Activated CD8-positive, alpha-beta memory T cell treated with anti-CD3 and anti-CD28 coated beads, Interleukin-2, amount 10 ng/mL, durations not matched to agents 7 days and 5 days (primary cell): ENCODE data around the gene KAZN. TPM values are rescaled to one million over a fixed set of nuclear protein-coding genes. Genes with fewer than 3 reads are reported as not detected.

Experiments
- ATAC-seq: fragments of 150-1000 bp; cut with Tn5 transposase; one replicate; pipeline ENCODE4 v1.10.0; 2021; ENCODE audit warnings: moderate library complexity
- CTCF ChIA-PET: fragments of 350-600 bp; sonication (Branson Sonifier 250); formaldehyde crosslinking; loops from one replicate; lab custom pipeline; 2021; ENCODE audit warnings: antibody characterized with exemption; lab: Charles Lee
- DNase-seq: peaks from one replicate; pipeline ENCODE4 v3.0.0-alpha.2; 2020
- H3K27ac Mint-ChIP-seq: one replicate; pipeline ENCODE4 v1.8.0; 2021; ENCODE audit warnings: mild to moderate bottlenecking, mixed read lengths
- H3K27me3 Mint-ChIP-seq: one replicate; pipeline ENCODE4 v1.8.0; 2021; ENCODE audit warnings: mixed read lengths
- H3K36me3 Mint-ChIP-seq: one replicate; pipeline ENCODE4 v1.8.0; 2021; ENCODE audit warnings: mild to moderate bottlenecking, mixed read lengths
- H3K4me1 Mint-ChIP-seq: one replicate; pipeline ENCODE4 v1.8.0; 2021; ENCODE audit warnings: mixed read lengths
- H3K4me3 Mint-ChIP-seq: one replicate; pipeline ENCODE4 v1.8.0; 2021; ENCODE audit warnings: mild to moderate bottlenecking, moderate library complexity, mixed read lengths
- H3K9me3 Mint-ChIP-seq: one replicate; pipeline ENCODE4 v1.8.0; 2022; ENCODE audit warnings: low read depth, mixed read lengths
- total RNA-seq, 2 experiments: library from RNA; stranded (reverse); gene quantifications; one replicate each; pipeline ENCODE4 v1.2.3, GENCODE V29; 2021

KAZN gene
- total RNA-seq, 2 experiments from 2014 or later: 0.12 to 0.15 TPM

GRCh38 chr1:15148941-15149340 is 550.5 kb downstream of the KAZN start:
- no peak for ATAC-seq
- Mint-ChIP-seq H3K9me3 (no peaks in the 10 kb centered on the region), H3K36me3 (no peaks in the 10 kb centered on the region), H3K27me3 (peaks cover 76% of the 10 kb centered on the region), H3K4me3 (no peak overlapping the region), H3K4me1 (no peaks in the 10 kb centered on the region), H3K27ac (no peak overlapping the region)
- CTCF ChIA-PET: interaction anchor here (1.4 kb wide), 1 partner anchor 20 kb away, joined by 8 read pairs; no protein-coding TSS in a partner anchor
- DNase-seq: no peak

- CTCF ChIA-PET: no interaction called here
- no peak overlapping the region for H3K4me3 Mint-ChIP-seq
- peaks cover 79% of the 10 kb centered on the region for H3K27me3 Mint-ChIP-seq
These were observed 551.9 kb downstream of the KAZN start for GRCh38 chr1:15150376-15150775.

GRCh38 chr1:15151377-15151806 is 552.9 kb downstream of the KAZN start:
- H3K36me3 Mint-ChIP-seq: no peaks in the 10 kb centered on the region
- peaks cover 13% of the 10 kb centered on the region for H3K4me1 Mint-ChIP-seq
- peaks cover 75% of the 10 kb centered on the region for H3K27me3 Mint-ChIP-seq
- H3K9me3 Mint-ChIP-seq: no peaks in the 10 kb centered on the region
- no peak overlapping the region for H3K27ac Mint-ChIP-seq
- CTCF ChIA-PET: interaction anchor here (0.6 to 3.1 kb wide), 5 partner anchors 9 to 664 kb away, joined by 3 to 8 read pairs (median 3); no protein-coding TSS in a partner anchor
- no peak for DNase-seq
- H3K4me3 Mint-ChIP-seq: no peak overlapping the region
- ATAC-seq: no peak

More at GRCh38 chr1:15150376-15150775, 551.9 kb downstream of the KAZN start:
- Mint-ChIP-seq H3K36me3 (no peaks in the 10 kb centered on the region), H3K9me3 (no peaks in the 10 kb centered on the region), H3K4me1 (peaks cover 5% of the 10 kb centered on the region), H3K27ac (no peak overlapping the region)
- DNase-seq: no peak
- ATAC-seq: no peak

- no peak for ATAC-seq
- Mint-ChIP-seq H3K27ac (no peak overlapping the region), H3K4me1 (peaks cover 15% of the 10 kb centered on the region), H3K4me3 (no peak overlapping the region), H3K27me3 (peaks cover 76% of the 10 kb centered on the region), H3K9me3 (no peaks in the 10 kb centered on the region), H3K36me3 (no peaks in the 10 kb centered on the region)
- CTCF ChIA-PET: interaction anchor here (0.6 to 3.1 kb wide), 5 partner anchors 10 to 664 kb away, joined by 3 to 8 read pairs (median 3); no protein-coding TSS in a partner anchor
- DNase-seq: no peak
These were observed 553.4 kb downstream of the KAZN start for GRCh38 chr1:15151871-15152270.

GRCh38 chr1:15152318-15153183 is 554.1 kb downstream of the KAZN start:
- Mint-ChIP-seq H3K36me3 (no peaks in the 10 kb centered on the region), H3K4me3 (no peak overlapping the region), H3K27me3 (peaks cover 77% of the 10 kb centered on the region), H3K9me3 (no peaks in the 10 kb centered on the region), H3K27ac (no peak overlapping the region), H3K4me1 (peaks cover 15% of the 10 kb centered on the region)
- ATAC-seq: no peak
- CTCF ChIA-PET: interaction anchor here (0.8 to 3.1 kb wide), 4 partner anchors 15 to 156 kb away, joined by 3 to 8 read pairs (median 5); no protein-coding TSS in a partner anchor
- DNase-seq: no peak

GRCh38 chr1:15153184-15153841 is 554.8 kb downstream of the KAZN start, which contains the start of gene TMEM51:
TMEM51 (plus strand) TSS chr1:15153747; CDS start chr1:15215088, 61,341 bp downstream.
- Mint-ChIP-seq H3K27me3 (peaks cover 69% of the 10 kb centered on the region), H3K9me3 (no peaks in the 10 kb centered on the region), H3K4me3 (no peak within 1 kb of the TSS), H3K27ac (no peak within 1 kb of the TSS), H3K4me1 (peaks cover 15% of the 10 kb centered on the region), H3K36me3 (no peaks in the 10 kb centered on the region)
- ATAC-seq: no peak
- DNase-seq: no peak
- CTCF ChIA-PET: interaction anchor here (0.6 to 3.1 kb wide), 5 partner anchors 25 to 156 kb away, joined by 3 to 8 read pairs (median 4); no protein-coding TSS in a partner anchor

DNA sequence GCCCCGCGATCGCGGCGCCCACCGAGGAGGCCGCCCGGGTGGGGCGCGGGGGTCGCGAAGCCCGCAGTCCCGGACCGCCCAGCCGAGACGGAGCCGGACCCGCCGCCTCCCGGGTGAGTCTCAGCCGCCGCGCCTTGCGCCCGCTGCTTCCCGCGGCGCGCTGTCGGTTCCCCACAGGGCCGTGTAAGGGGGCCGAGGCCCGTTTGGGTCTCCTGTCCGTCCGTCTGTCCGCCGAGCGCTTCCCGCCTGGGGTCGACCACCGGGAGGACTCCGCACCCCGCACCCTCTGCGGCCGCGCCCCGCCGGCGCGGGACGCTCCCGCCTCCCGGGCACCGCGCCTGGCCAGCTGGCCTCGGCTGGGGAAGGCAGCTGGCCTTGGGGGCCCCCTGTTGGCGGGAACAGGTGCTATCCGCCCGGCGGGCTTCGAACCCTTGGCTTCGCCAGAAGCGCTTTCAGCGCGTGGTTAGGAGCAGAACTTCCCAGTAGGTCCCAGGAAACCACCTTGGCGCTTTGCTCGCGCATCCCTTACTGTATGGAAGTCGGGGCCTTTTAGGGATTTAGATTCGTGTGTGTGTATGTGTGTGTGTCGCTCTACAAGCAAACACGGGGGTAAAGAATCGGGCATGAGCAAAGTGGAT is 555.5 kb downstream of the KAZN start:
- ATAC-seq: no peak
- Mint-ChIP-seq H3K4me1 (peaks cover 15% of the 10 kb centered on the region), H3K9me3 (no peaks in the 10 kb centered on the region), H3K36me3 (no peaks in the 10 kb centered on the region), H3K4me3 (no peak overlapping the region), H3K27me3 (peaks cover 64% of the 10 kb centered on the region), H3K27ac (no peak overlapping the region)
- no peak for DNase-seq
- CTCF ChIA-PET: interaction anchor here (0.6 to 3.1 kb wide), 4 partner anchors 25 to 118 kb away, joined by 3 to 8 read pairs (median 6); no protein-coding TSS in a partner anchor

- H3K27me3 Mint-ChIP-seq: peaks cover 61% of the 10 kb centered on the region
- ATAC-seq (no peak), DNase-seq (no peak)
- H3K9me3 Mint-ChIP-seq: no peaks in the 10 kb centered on the region
- no peak overlapping the region for H3K27ac Mint-ChIP-seq
- CTCF ChIA-PET: interaction anchor here (1.0 to 3.1 kb wide), 3 partner anchors 26 to 118 kb away, joined by 3 to 8 read pairs (median 7); no protein-coding TSS in a partner anchor
- H3K36me3 Mint-ChIP-seq: no peaks in the 10 kb centered on the region
- peaks cover 15% of the 10 kb centered on the region for H3K4me1 Mint-ChIP-seq
- H3K4me3 Mint-ChIP-seq: no peak overlapping the region
These were observed 556.1 kb downstream of the KAZN start for GRCh38 chr1:15154480-15155036.

GRCh38 chr1:15155191-15155590 is 556.7 kb downstream of the KAZN start:
- Mint-ChIP-seq H3K36me3 (no peaks in the 10 kb centered on the region), H3K9me3 (no peaks in the 10 kb centered on the region), H3K27me3 (peaks cover 55% of the 10 kb centered on the region), H3K27ac (no peak overlapping the region), H3K4me3 (no peak overlapping the region), H3K4me1 (peaks cover 15% of the 10 kb centered on the region)
- ATAC-seq: no peak
- no peak for DNase-seq
- CTCF ChIA-PET: no interaction called here

GRCh38 chr1:15155888-15156741 is 557.6 kb downstream of the KAZN start:
- Mint-ChIP-seq H3K4me3 (no peak overlapping the region), H3K27ac (no peak overlapping the region), H3K36me3 (no peaks in the 10 kb centered on the region), H3K9me3 (no peaks in the 10 kb centered on the region), H3K27me3 (peaks cover 52% of the 10 kb centered on the region), H3K4me1 (peaks cover 15% of the 10 kb centered on the region)
- CTCF ChIA-PET: interaction anchor here (0.6 to 1.3 kb wide), 3 partner anchors 14 to 116 kb away, joined by 3 read pairs; no protein-coding TSS in a partner anchor
- no peak for DNase-seq
- peak; percentile 47 for ATAC-seq

- ATAC-seq: no peak
- CTCF ChIA-PET: interaction anchor here (0.6 to 1.3 kb wide), 3 partner anchors 15 to 115 kb away, joined by 3 read pairs; no protein-coding TSS in a partner anchor
- peaks cover 15% of the 10 kb centered on the region for H3K4me1 Mint-ChIP-seq
- H3K36me3 Mint-ChIP-seq: no peaks in the 10 kb centered on the region
- H3K27ac Mint-ChIP-seq: no peak overlapping the region
- DNase-seq: no peak
- H3K4me3 Mint-ChIP-seq: no peak overlapping the region
- peaks cover 45% of the 10 kb centered on the region for H3K27me3 Mint-ChIP-seq
- no peaks in the 10 kb centered on the region for H3K9me3 Mint-ChIP-seq
These were observed 558.4 kb downstream of the KAZN start for GRCh38 chr1:15156807-15157380.
